Mesenchymal stem cell (in vitro differentiated cells and primary cell): ENCODE data around the gene KIR3DL3.
"Not testable (repeated sequence)": the region's sequence is repeated elsewhere in the genome, so short reads cannot be mapped to it uniquely, and the experiment has no call there.

Experiments used
- DNase-seq: peaks from one replicate; pipeline ENCODE4 v3.0.0-alpha.2; 2013
- H2AFZ ChIP-seq: one replicate; pipeline ENCODE4 v1.6.1; 2013; ENCODE audit warnings: low read depth, mild to moderate bottlenecking, control low read depth, inconsistent platforms, low read length, moderate library complexity
- H2AK5ac ChIP-seq: 2 replicates; pipeline ENCODE4 v1.6.1; 2013; ENCODE audit warnings: low read length, moderate library complexity, mild to moderate bottlenecking, inconsistent platforms; ENCODE audit not compliant: severe bottlenecking
- H2BK120ac ChIP-seq: one replicate; pipeline ENCODE4 v1.6.1; 2013; ENCODE audit warnings: low read depth, mild to moderate bottlenecking, inconsistent platforms, low read length, moderate library complexity
- H2BK12ac ChIP-seq, 2 experiments: one replicate each; pipeline ENCODE4 v1.6.1; 2013; ENCODE audit warnings: inconsistent platforms in 2 of 2, low read length in 2 of 2, mild to moderate bottlenecking in 2 of 2, moderate library complexity in 2 of 2, control low read depth in 1 of 2
- H2BK15ac ChIP-seq: one replicate; pipeline ENCODE4 v1.6.1; 2013; ENCODE audit warnings: mild to moderate bottlenecking, low read depth, inconsistent platforms; ENCODE audit not compliant: poor library complexity, severe bottlenecking
- H2BK5ac ChIP-seq: 2 replicates; pipeline ENCODE4 v1.6.1; 2013; ENCODE audit warnings: low read depth, mild to moderate bottlenecking, low read length, control low read depth, inconsistent platforms; ENCODE audit not compliant: poor library complexity, severe bottlenecking
- H3K14ac ChIP-seq, 2 experiments: one replicate each; pipeline ENCODE4 v1.6.1; 2013; ENCODE audit warnings: inconsistent platforms in 2 of 2, low read length in 2 of 2, control low read depth in 1 of 2, mild to moderate bottlenecking in 1 of 2, moderate library complexity in 1 of 2
- H3K18ac ChIP-seq, 2 experiments: one replicate each; pipeline ENCODE4 v1.6.1; 2013; ENCODE audit warnings: inconsistent platforms in 2 of 2, low read length in 2 of 2, control low read depth in 1 of 2, low read depth in 1 of 2, mild to moderate bottlenecking in 1 of 2
- H3K23ac ChIP-seq, 2 experiments: one replicate each; pipeline ENCODE4 v1.6.1; 2013; ENCODE audit warnings: inconsistent platforms in 2 of 2, low read length in 2 of 2, mild to moderate bottlenecking in 2 of 2, moderate library complexity in 2 of 2, control low read depth in 1 of 2
- H3K27ac ChIP-seq: 2 replicates; pipeline ENCODE4 v1.5.1; 2013; ENCODE audit warnings: mild to moderate bottlenecking, moderate library complexity, low read length, control low read depth, inconsistent platforms; ENCODE audit not compliant: poor library complexity, severe bottlenecking
- H3K27me3 ChIP-seq, 2 experiments: 2 replicates each; pipeline versions ENCODE4 v1.6.1 to v1.7.0; 2013; ENCODE audit warnings: low read length in 2 of 2, mild to moderate bottlenecking in 2 of 2, moderate library complexity in 2 of 2, control low read depth in 1 of 2, inconsistent platforms in 1 of 2; ENCODE audit not compliant: control insufficient read depth in 1 of 2, insufficient read depth in 1 of 2
- H3K36me3 ChIP-seq, 2 experiments: 2 replicates each; pipeline versions ENCODE4 v1.6.1 to v1.7.0; 2013; ENCODE audit warnings: low read length in 2 of 2, control low read depth in 1 of 2, inconsistent platforms in 1 of 2, low read depth in 1 of 2, mild to moderate bottlenecking in 1 of 2; ENCODE audit not compliant: insufficient read depth in 2 of 2, control insufficient read depth in 1 of 2
- H3K4ac ChIP-seq, 2 experiments: one replicate each; pipeline ENCODE4 v1.6.1; 2013; ENCODE audit warnings: inconsistent platforms in 2 of 2, low read length in 2 of 2, mild to moderate bottlenecking in 2 of 2, moderate library complexity in 2 of 2, control low read depth in 1 of 2, low read depth in 1 of 2
- H3K4me1 ChIP-seq: 2 replicates; pipeline ENCODE4 v1.6.1; 2013; ENCODE audit warnings: low read depth, low read length, control low read depth; ENCODE audit not compliant: control insufficient read depth, insufficient read depth
- H3K4me2 ChIP-seq: 2 replicates; pipeline ENCODE4 v1.6.1; 2013; ENCODE audit warnings: low read length, mild to moderate bottlenecking, inconsistent platforms; ENCODE audit not compliant: poor library complexity, severe bottlenecking
- H3K4me3 ChIP-seq, 2 experiments: 2 replicates each; pipeline versions ENCODE4 v1.5.1 to v1.7.0; 2013; ENCODE audit warnings: low read length in 2 of 2, mild to moderate bottlenecking in 2 of 2, control low read depth in 1 of 2, low read depth in 1 of 2; ENCODE audit not compliant: insufficient read depth in 1 of 2
- H3K79me1 ChIP-seq: replicated peaks from 2 replicates; pipeline ENCODE4 v1.6.1; 2013; ENCODE audit warnings: mild to moderate bottlenecking, control low read depth, low read length, inconsistent platforms; ENCODE audit not compliant: poor library complexity, severe bottlenecking
- H3K9ac ChIP-seq: 2 replicates; pipeline ENCODE4 v1.7.0; 2013; ENCODE audit warnings: mild to moderate bottlenecking, low read length, moderate library complexity
- H3K9me3 ChIP-seq: 2 replicates; pipeline ENCODE4 v1.7.0; 2013; ENCODE audit warnings: mild to moderate bottlenecking, low read length; ENCODE audit not compliant: control insufficient read depth
- H4K8ac ChIP-seq: one replicate; pipeline ENCODE4 v1.6.1; 2013; ENCODE audit warnings: inconsistent platforms, mild to moderate bottlenecking, low read length, moderate library complexity
- H4K91ac ChIP-seq: one replicate; pipeline ENCODE4 v1.6.1; 2013; ENCODE audit warnings: mild to moderate bottlenecking, low read length, inconsistent platforms
- WGBS: methylation state at CpG from one replicate; pipeline ENCODE4 v1.1.7; 2013; ENCODE audit warnings: mixed read lengths; 5-methylcytosine and 5-hydroxymethylcytosine counted together

KIR3DL3 gene

DNA sequence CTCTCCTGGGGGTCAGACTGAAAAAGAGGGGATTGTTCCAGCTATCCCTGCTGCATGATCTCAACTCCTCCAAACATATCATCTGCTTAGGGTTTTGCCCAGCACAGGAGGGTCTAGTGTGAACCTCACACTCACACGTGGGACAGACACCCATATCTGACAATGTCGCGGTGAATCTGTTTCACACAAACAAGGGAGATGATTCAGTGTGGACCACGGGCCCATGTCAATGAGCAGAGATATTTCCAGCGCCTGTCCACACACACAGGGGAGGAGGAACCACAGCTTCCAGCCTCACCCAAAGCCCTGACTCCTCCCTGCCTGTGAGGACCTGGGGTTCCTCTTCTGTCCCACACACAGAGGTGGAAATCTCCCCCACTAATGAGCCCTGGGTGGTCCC is 29.6 kb upstream of the KIR3DL3 start:
- no peak overlapping the region for H4K91ac ChIP-seq
- no peak overlapping the region for H3K14ac ChIP-seq
- no peak overlapping the region for H3K27ac ChIP-seq
- H3K18ac ChIP-seq = no peak overlapping the region
- H3K9ac ChIP-seq = no peak overlapping the region
- H3K27me3 ChIP-seq = no peaks in the 10 kb centered on the region
- H3K4me2 ChIP-seq = no peak overlapping the region
- H3K36me3 ChIP-seq = no peaks in the 10 kb centered on the region
- H3K23ac ChIP-seq = no peak overlapping the region
- 40% methylated on average over 5 of the region's 5 CpGs for WGBS
- H2AK5ac ChIP-seq = no peak overlapping the region
- no peak overlapping the region for H2AFZ ChIP-seq
- H2BK12ac ChIP-seq = no peak overlapping the region
- H3K4ac ChIP-seq = no peak overlapping the region
- H2BK120ac ChIP-seq = no peak overlapping the region
- H3K9me3 ChIP-seq = no peaks in the 10 kb centered on the region
- H3K4me1 ChIP-seq = no peaks in the 10 kb centered on the region
- H3K79me1 ChIP-seq = no peaks in the 10 kb centered on the region
- H2BK15ac ChIP-seq = no peak overlapping the region
- no peak overlapping the region for H4K8ac ChIP-seq
- H3K4me3 ChIP-seq = no peak overlapping the region
- no peak for DNase-seq
- no peak overlapping the region for H2BK5ac ChIP-seq

DNA sequence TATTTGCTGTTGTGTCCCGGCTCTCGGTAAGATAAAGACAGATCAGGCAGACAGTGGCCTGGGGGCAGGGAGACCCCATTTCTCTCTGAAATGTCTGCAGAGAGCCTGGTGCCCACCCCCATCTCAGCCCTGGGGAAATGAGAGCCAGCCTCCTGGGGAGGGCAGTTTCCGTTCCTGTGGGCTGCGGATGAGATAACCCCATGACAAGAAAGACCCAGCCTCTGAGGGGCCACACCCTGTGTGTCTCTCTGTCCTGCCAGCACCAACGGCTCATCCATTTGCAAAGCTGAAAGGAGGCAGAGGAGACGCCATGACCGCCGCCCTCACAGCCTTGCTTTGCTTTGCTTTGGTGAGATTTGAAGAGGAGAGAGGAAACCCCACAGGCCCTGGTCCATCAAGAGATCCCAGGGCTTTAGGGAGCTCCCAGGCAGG is 28.1 kb upstream of the KIR3DL3 start:
- no peaks in the 10 kb centered on the region for H3K79me1 ChIP-seq
- no peak overlapping the region for H2BK5ac ChIP-seq
- H4K91ac ChIP-seq = no peak overlapping the region
- H3K14ac ChIP-seq = no peak overlapping the region
- H3K4ac ChIP-seq = no peak overlapping the region
- H3K9me3 ChIP-seq = no peaks in the 10 kb centered on the region
- no peaks in the 10 kb centered on the region for H3K4me1 ChIP-seq
- no peak for DNase-seq
- no peak overlapping the region for H2BK12ac ChIP-seq
- H3K4me2 ChIP-seq = no peak overlapping the region
- no peak overlapping the region for H2AFZ ChIP-seq
- H3K27me3 ChIP-seq = no peaks in the 10 kb centered on the region
- H2BK120ac ChIP-seq = no peak overlapping the region
- H3K36me3 ChIP-seq = no peaks in the 10 kb centered on the region
- H2BK15ac ChIP-seq = no peak overlapping the region
- no peak overlapping the region for H3K4me3 ChIP-seq
- H4K8ac ChIP-seq = no peak overlapping the region
- no peak overlapping the region for H3K18ac ChIP-seq
- no peak overlapping the region for H3K27ac ChIP-seq
- no peak overlapping the region for H3K23ac ChIP-seq
- no peak overlapping the region for H2AK5ac ChIP-seq
- H3K9ac ChIP-seq = no peak overlapping the region
- WGBS = 74% methylated on average over 8 of the region's 8 CpGs

DNA sequence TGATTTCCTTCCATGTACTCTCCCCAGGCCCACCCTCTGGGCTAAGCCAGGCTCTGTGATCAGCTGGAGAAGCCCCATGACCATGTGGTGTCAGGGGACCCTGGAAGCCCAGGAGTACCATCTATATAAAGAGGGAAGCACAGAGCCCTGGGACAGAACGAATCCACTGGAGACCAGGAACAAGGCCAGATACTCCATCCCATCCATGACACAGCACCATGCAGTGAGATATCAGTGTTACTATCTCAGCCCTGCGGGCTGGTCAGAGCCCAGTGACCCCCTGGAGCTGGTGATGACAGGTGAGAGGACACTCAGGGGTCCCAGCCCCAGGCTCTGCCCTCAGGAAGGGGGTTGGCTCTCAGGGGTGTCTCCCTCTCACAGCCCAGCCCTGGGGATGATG is 27.5 kb upstream of the KIR3DL3 start:
- Histone ChIP-seq H2BK15ac (no peak overlapping the region), H4K91ac (no peak overlapping the region), H3K9me3 (no peaks in the 10 kb centered on the region), H4K8ac (no peak overlapping the region), H3K18ac (no peak overlapping the region), H3K9ac (no peak overlapping the region), H3K36me3 (no peaks in the 10 kb centered on the region), H2AFZ (no peak overlapping the region), H3K79me1 (no peaks in the 10 kb centered on the region), H3K27me3 (no peaks in the 10 kb centered on the region), H3K14ac (no peak overlapping the region), H3K4me2 (no peak overlapping the region), H3K27ac (no peak overlapping the region), H2BK12ac (no peak overlapping the region), H3K4me3 (no peak overlapping the region), H3K4me1 (no peaks in the 10 kb centered on the region), H3K4ac (no peak overlapping the region), H3K23ac (no peak overlapping the region), H2BK120ac (no peak overlapping the region), H2BK5ac (no peak overlapping the region), H2AK5ac (no peak overlapping the region)
- WGBS = 10% methylated on average over 2 of the region's 2 CpGs
- DNase-seq = no peak

DNA sequence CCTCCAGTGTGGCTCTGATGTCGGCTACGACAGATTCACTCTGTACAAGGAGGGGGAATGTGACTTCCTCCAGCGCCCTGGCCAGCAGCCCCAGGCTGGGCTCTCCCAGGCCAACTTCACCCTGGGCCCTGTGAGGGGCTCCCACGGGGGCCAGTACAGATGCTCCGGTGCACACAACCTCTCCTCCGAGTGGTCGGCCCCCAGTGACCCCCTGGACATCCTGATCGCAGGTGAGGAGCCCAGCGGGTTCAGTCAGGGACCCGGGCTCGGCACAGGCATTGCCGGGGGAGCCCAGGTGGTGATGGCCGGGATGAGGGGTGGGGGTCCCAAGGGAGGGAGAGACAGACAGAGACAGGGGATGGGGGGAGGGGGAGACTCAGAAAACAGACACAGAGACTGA is 26.5 kb upstream of the KIR3DL3 start:
- WGBS = 74% methylated on average over 13 of the region's 13 CpGs
- not testable (repeated sequence) for H4K91ac ChIP-seq, H2BK120ac ChIP-seq, H3K4me2 ChIP-seq, H2BK15ac ChIP-seq, H3K27me3 ChIP-seq, H3K14ac ChIP-seq, H3K9me3 ChIP-seq, H3K23ac ChIP-seq, DNase-seq, H3K27ac ChIP-seq, H2BK5ac ChIP-seq, H2AK5ac ChIP-seq, H2BK12ac ChIP-seq, H2AFZ ChIP-seq, H3K18ac ChIP-seq, H3K79me1 ChIP-seq, H3K4me3 ChIP-seq, H3K4me1 ChIP-seq, H3K36me3 ChIP-seq, H3K4ac ChIP-seq, H4K8ac ChIP-seq, H3K9ac ChIP-seq
